DND-41 (cell line): ENCODE results near the gene FARP1.
"Not testable (repeated sequence)": the region's sequence is repeated elsewhere in the genome, so short reads cannot be mapped to it uniquely, and the experiment has no call there.

Source experiments
- ATAC-seq: fragments of 200-7000 bp; cut with Tn5 transposase; 3 replicates; pipeline ENCODE4 v1.9.1; 2021; ENCODE audit warnings: low read depth; ENCODE audit not compliant: insufficient read depth
- DNase-seq: peaks from one replicate; pipeline ENCODE4 v3.0.0-alpha.2; 2020
- H2AFZ ChIP-seq: 2 replicates; pipeline ENCODE4 v1.6.0; 2012; ENCODE audit warnings: low read depth, low read length
- H3K27ac ChIP-seq: 2 replicates; pipeline ENCODE4 v1.5.1; 2012; ENCODE audit warnings: low read length, inconsistent platforms
- H3K27me3 ChIP-seq: fragments of 200-600 bp; sonication (generic); 2 replicates; pipeline ENCODE4 v1.6.0; 2012; ENCODE audit warnings: low read length, mild to moderate bottlenecking, inconsistent platforms; ENCODE audit not compliant: insufficient read depth, poor library complexity
- H3K36me3 ChIP-seq: 2 replicates; pipeline ENCODE4 v1.5.1; 2012; ENCODE audit warnings: low read length, inconsistent platforms; ENCODE audit not compliant: insufficient read depth
- H3K4me1 ChIP-seq: 2 replicates; pipeline ENCODE4 v1.5.1; 2012; ENCODE audit warnings: mild to moderate bottlenecking, low read length; ENCODE audit not compliant: insufficient read depth
- H3K4me2 ChIP-seq: 2 replicates; pipeline ENCODE4 v1.6.0; 2012; ENCODE audit warnings: mild to moderate bottlenecking, moderate library complexity, low read length, inconsistent platforms; ENCODE audit not compliant: insufficient read depth
- H3K4me3 ChIP-seq, 2 experiments: fragments of 200-600 bp in 1 of 2; shearing (Covaris generic) in 1 of 2; 2 replicates each; pipeline ENCODE4 v1.5.1; 2012 to 2016; ENCODE audit warnings: inconsistent platforms in 2 of 2, low read length in 2 of 2, mild to moderate bottlenecking in 2 of 2, low read depth in 1 of 2, moderate library complexity in 1 of 2
- H3K79me2 ChIP-seq: 2 replicates; pipeline ENCODE4 v1.6.0; 2012; ENCODE audit warnings: low read length, inconsistent platforms; ENCODE audit not compliant: insufficient read depth
- H3K9ac ChIP-seq: 2 replicates; pipeline ENCODE4 v1.6.0; 2012; ENCODE audit warnings: low read depth, mild to moderate bottlenecking, inconsistent platforms, low read length, moderate library complexity
- H3K9me3 ChIP-seq: 2 replicates; pipeline ENCODE4 v1.5.1; 2012; ENCODE audit warnings: low read length, moderate library complexity, mild to moderate bottlenecking, inconsistent platforms; ENCODE audit not compliant: insufficient read depth, severe bottlenecking
- H4K20me1 ChIP-seq: 2 replicates; pipeline ENCODE4 v1.6.0; 2012; ENCODE audit warnings: low read length; ENCODE audit not compliant: insufficient read depth
- EZH2 ChIP-seq: IDR thresholded peaks from 3 replicates; pipeline ENCODE4 v1.6.1; 2012; ENCODE audit warnings: borderline replicate concordance, low read depth, mild to moderate bottlenecking, moderate library complexity, low read length, inconsistent platforms; ENCODE audit not compliant: severe bottlenecking
- TF ChIP-seq, protein P1 (sequence below): IDR thresholded peaks from 2 replicates; pipeline ENCODE4 v1.5.1; 2012; ENCODE audit warnings: borderline replicate concordance, low read length, moderate library complexity, mild to moderate bottlenecking; ENCODE audit not compliant: poor library complexity, severe bottlenecking; ENCODE audit errors: extremely low read depth

The FARP1 gene

DNA sequence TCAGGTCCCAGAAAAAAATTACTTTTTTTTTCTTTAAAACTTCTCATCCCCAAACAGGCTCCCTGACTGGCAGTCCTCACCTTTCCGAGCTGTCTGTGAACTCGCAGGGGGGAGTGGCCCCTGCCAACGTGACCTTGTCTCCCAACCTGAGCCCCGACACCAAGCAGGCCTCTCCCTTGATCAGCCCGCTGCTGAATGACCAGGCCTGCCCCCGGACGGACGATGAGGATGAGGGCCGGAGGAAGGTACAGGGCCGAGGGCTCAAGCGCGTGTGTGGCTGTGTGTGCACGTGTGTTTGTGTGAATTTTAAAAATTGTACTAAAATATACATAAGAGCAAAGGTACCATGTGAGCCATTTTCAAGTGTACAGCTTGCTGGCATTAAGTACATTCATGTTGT lies 266.4 kb downstream of the FARP1 start:
- no peak overlapping the region for H3K27ac ChIP-seq
- no peak for DNase-seq
- H3K27me3 ChIP-seq, result peaks cover 10% of the 10 kb centered on the region
- no peaks in the 10 kb centered on the region for H3K79me2 ChIP-seq
- H3K36me3 ChIP-seq, result no peaks in the 10 kb centered on the region
- ATAC-seq, result no peak
- no peaks in the 10 kb centered on the region for H3K4me1 ChIP-seq
- TF ChIP-seq, protein P1, sequence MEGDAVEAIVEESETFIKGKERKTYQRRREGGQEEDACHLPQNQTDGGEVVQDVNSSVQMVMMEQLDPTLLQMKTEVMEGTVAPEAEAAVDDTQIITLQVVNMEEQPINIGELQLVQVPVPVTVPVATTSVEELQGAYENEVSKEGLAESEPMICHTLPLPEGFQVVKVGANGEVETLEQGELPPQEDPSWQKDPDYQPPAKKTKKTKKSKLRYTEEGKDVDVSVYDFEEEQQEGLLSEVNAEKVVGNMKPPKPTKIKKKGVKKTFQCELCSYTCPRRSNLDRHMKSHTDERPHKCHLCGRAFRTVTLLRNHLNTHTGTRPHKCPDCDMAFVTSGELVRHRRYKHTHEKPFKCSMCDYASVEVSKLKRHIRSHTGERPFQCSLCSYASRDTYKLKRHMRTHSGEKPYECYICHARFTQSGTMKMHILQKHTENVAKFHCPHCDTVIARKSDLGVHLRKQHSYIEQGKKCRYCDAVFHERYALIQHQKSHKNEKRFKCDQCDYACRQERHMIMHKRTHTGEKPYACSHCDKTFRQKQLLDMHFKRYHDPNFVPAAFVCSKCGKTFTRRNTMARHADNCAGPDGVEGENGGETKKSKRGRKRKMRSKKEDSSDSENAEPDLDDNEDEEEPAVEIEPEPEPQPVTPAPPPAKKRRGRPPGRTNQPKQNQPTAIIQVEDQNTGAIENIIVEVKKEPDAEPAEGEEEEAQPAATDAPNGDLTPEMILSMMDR, result no peak
- no peak for TF ChIP-seq EZH2
- no peak overlapping the region for H3K4me2 ChIP-seq
- H3K9ac ChIP-seq, result no peak overlapping the region
- H4K20me1 ChIP-seq, result no peaks in the 10 kb centered on the region
- no peak overlapping the region for H3K4me3 ChIP-seq
- H3K9me3 ChIP-seq, result no peaks in the 10 kb centered on the region
- H2AFZ ChIP-seq, result no peak overlapping the region

- H3K4me2 ChIP-seq, result no peak overlapping the region
- no peak for DNase-seq
- H3K9me3 ChIP-seq, result no peaks in the 10 kb centered on the region
- no peak for ATAC-seq
- H3K4me3 ChIP-seq, result no peak overlapping the region
- H3K27ac ChIP-seq, result no peak overlapping the region
- no peaks in the 10 kb centered on the region for H4K20me1 ChIP-seq
- no peak overlapping the region for H3K9ac ChIP-seq
- TF ChIP-seq EZH2, result no peak
- TF ChIP-seq, protein P1, result no peak
- no peaks in the 10 kb centered on the region for H3K79me2 ChIP-seq
- peaks cover 5% of the 10 kb centered on the region for H3K27me3 ChIP-seq
- no peak overlapping the region for H2AFZ ChIP-seq
- no peaks in the 10 kb centered on the region for H3K4me1 ChIP-seq
- H3K36me3 ChIP-seq, result no peaks in the 10 kb centered on the region
These were observed 267.7 kb downstream of the FARP1 start for GRCh38 chr13:98410612-98411011.

GRCh38 chr13:98411013-98411412 lies 268.1 kb downstream of the FARP1 start:
- DNase-seq, result no peak
- H3K9me3 ChIP-seq, result no peaks in the 10 kb centered on the region
- H2AFZ ChIP-seq, result no peak overlapping the region
- no peak overlapping the region for H3K27ac ChIP-seq
- no peaks in the 10 kb centered on the region for H4K20me1 ChIP-seq
- ATAC-seq, result no peak
- no peak overlapping the region for H3K4me3 ChIP-seq
- no peaks in the 10 kb centered on the region for H3K36me3 ChIP-seq
- H3K27me3 ChIP-seq, result peaks cover under 1% of the 10 kb centered on the region
- H3K9ac ChIP-seq, result no peak overlapping the region
- H3K4me1 ChIP-seq, result no peaks in the 10 kb centered on the region
- H3K79me2 ChIP-seq, result no peaks in the 10 kb centered on the region
- TF ChIP-seq EZH2, result no peak
- TF ChIP-seq, protein P1, result no peak
- H3K4me2 ChIP-seq, result no peak overlapping the region

DNA sequence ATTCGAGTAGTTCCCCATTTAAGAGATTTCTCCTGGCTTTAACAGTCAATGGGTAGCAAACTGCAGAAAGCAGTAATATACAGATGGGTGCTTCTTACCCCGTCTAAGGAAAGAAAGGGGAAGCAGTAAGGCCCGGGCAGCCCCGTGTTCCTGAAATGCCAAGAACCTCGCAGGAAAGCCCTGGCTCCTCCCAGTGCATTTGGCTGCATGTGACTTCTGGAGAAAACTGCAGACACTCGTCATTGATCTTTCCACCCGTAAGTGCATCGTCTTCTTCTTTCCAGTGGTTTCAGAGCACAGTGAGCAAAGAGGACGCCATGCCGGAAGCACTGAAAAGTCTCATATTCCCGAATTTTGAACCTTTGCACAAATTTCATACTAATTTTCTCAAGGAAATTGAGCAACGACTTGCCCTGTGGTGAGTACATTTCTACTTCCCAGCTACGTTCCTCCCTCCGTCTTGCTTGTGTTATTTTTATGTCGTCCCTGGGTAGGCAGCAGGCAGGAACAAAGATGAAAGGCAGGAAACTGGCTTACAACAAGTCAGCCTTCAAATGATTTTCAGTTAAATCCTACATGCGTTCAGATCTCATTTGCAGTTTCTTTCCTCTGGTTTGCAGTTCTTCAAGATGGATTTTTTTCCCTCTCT lies 268.8 kb downstream of the FARP1 start:
- Histone ChIP-seq H3K9me3 (no peaks in the 10 kb centered on the region), H3K4me3 (no peak overlapping the region), H4K20me1 (no peaks in the 10 kb centered on the region), H3K9ac (no peak overlapping the region), H3K79me2 (no peaks in the 10 kb centered on the region), H2AFZ (0 out of 2 replicates have a peak overlapping the region, but pooled peaks have one; percentile 36), H3K4me2 (no peak overlapping the region), H3K27ac (no peak overlapping the region), H3K36me3 (no peaks in the 10 kb centered on the region), H3K4me1 (no peaks in the 10 kb centered on the region), H3K27me3 (no peaks in the 10 kb centered on the region)
- ATAC-seq (peak; percentile 76), DNase-seq (peak; percentile 19)
- TF ChIP-seq EZH2, result no peak
- TF ChIP-seq, protein P1, result no peak

DNA sequence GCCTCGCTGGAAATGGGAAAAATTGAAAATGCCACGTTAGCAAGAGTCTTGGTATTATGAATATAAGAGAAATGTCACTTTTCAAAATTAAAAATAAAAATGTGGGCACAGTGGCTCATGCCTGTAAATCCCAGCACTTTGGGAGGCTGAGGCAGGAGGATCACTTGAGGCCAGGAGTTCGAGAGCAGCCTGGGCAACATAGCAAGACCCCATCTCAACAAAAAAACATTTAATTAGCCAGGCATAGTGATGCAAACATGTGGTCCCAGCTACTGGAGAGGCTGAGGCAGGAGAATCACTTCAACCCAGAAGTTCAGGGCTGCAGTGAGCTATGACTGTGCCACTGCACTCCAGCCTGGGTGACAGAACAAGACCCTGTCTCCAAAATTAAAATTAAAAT lies 270.4 kb downstream of the FARP1 start:
- not testable (repeated sequence) for H3K4me2 ChIP-seq, H3K4me1 ChIP-seq, H3K36me3 ChIP-seq, H3K4me3 ChIP-seq, H3K27ac ChIP-seq, H3K27me3 ChIP-seq, H4K20me1 ChIP-seq, H2AFZ ChIP-seq, H3K9me3 ChIP-seq, DNase-seq, H3K9ac ChIP-seq, H3K79me2 ChIP-seq, ATAC-seq
